GM23338 (cell line): ENCODE data around the gene KLHL22. TPM values are rescaled to one million over a fixed set of nuclear protein-coding genes. Genes with fewer than 3 reads are reported as not detected.

ENCODE experiments used
- ATAC-seq: fragments of 200-7000 bp; cut with Tn5 transposase; 3 replicates; pipeline ENCODE4 v1.9.1; 2020
- DNase-seq: peaks from one replicate; pipeline ENCODE4 v3.0.0-alpha.2; 2015; ENCODE audit warnings: low spot score
- H2AFZ ChIP-seq: fragments of 200-600 bp; sonication (generic); 2 replicates; pipeline ENCODE4 v1.8.0; 2016; ENCODE audit warnings: antibody characterized with exemption, mild to moderate bottlenecking, moderate library complexity
- H3F3A ChIP-seq: fragments of 200-600 bp; sonication (generic); replicated peaks from 2 replicates; pipeline ENCODE4 v1.8.0; 2017; ENCODE audit warnings: antibody characterized with exemption, mixed run types, low read depth
- H3K27ac ChIP-seq: fragments of 200-600 bp; sonication (generic); 2 replicates; pipeline ENCODE4 v1.6.1; 2016; ENCODE audit warnings: low read depth
- H3K27me3 ChIP-seq: fragments of 200-600 bp; sonication (generic); 2 replicates; pipeline ENCODE4 v1.8.0; 2016; ENCODE audit warnings: mild to moderate bottlenecking, mixed run types, moderate library complexity; ENCODE audit not compliant: insufficient read depth
- H3K36me3 ChIP-seq: fragments of 200-600 bp; sonication (generic); 2 replicates; pipeline ENCODE4 v1.8.0; 2016; ENCODE audit warnings: mild to moderate bottlenecking; ENCODE audit not compliant: insufficient read depth
- H3K4me1 ChIP-seq: fragments of 200-600 bp; sonication (generic); 2 replicates; pipeline ENCODE4 v1.8.0; 2016; ENCODE audit warnings: mild to moderate bottlenecking, moderate library complexity; ENCODE audit not compliant: insufficient read depth
- H3K4me2 ChIP-seq: fragments of 200-600 bp; sonication (generic); 2 replicates; pipeline ENCODE4 v1.7.1; 2017; ENCODE audit warnings: mixed run types
- H3K4me3 ChIP-seq: fragments of 200-600 bp; sonication (generic); 2 replicates; pipeline ENCODE4 v1.6.1; 2016; ENCODE audit warnings: mixed run types
- H3K79me2 ChIP-seq: fragments of 200-600 bp; sonication (generic); replicated peaks from 2 replicates; pipeline ENCODE4 v1.8.0; 2017; ENCODE audit warnings: mild to moderate bottlenecking; ENCODE audit not compliant: insufficient read depth
- H3K9me2 ChIP-seq: fragments of 200-600 bp; sonication (generic); 2 replicates; pipeline ENCODE4 v1.8.0; 2017; ENCODE audit not compliant: insufficient read depth
- H4K20me1 ChIP-seq: fragments of 200-600 bp; sonication (generic); replicated peaks from 2 replicates; pipeline ENCODE4 v1.8.0; 2017; ENCODE audit warnings: mild to moderate bottlenecking; ENCODE audit not compliant: insufficient read depth
- H3K27ac Mint-ChIP-seq: 2 replicates; pipeline ENCODE4 v1.8.0; 2020; ENCODE audit warnings: inconsistent platforms, mild to moderate bottlenecking, moderate library complexity, mixed read lengths
- H3K27me3 Mint-ChIP-seq: 3 replicates; pipeline ENCODE4 v1.8.0; 2022; ENCODE audit warnings: low read depth, mild to moderate bottlenecking, moderate library complexity, mixed read lengths, inconsistent platforms; ENCODE audit not compliant: insufficient read depth, poor library complexity
- H3K36me3 Mint-ChIP-seq: 3 replicates; pipeline ENCODE4 v1.8.0; 2021; ENCODE audit warnings: low read depth, mild to moderate bottlenecking, inconsistent platforms, moderate library complexity, mixed read lengths
- H3K4me1 Mint-ChIP-seq: 3 replicates; pipeline ENCODE4 v1.8.0; 2020; ENCODE audit warnings: mild to moderate bottlenecking, inconsistent platforms, mixed read lengths
- H3K4me3 Mint-ChIP-seq: 3 replicates; pipeline ENCODE4 v1.8.0; 2021; ENCODE audit warnings: moderate library complexity, mild to moderate bottlenecking, inconsistent platforms, mixed read lengths
- H3K9me3 Mint-ChIP-seq: 3 replicates; pipeline ENCODE4 v1.8.0; 2020; ENCODE audit warnings: moderate library complexity, mild to moderate bottlenecking, inconsistent platforms, mixed read lengths
- CREB1 ChIP-seq: fragments of 250-450 bp; sonication (Bioruptor Pico); IDR thresholded peaks from 2 replicates; pipeline ENCODE4 v1.5.0; 2020; ENCODE audit warnings: low read depth, mild to moderate bottlenecking, moderate library complexity
- EZH2phosphoT487 ChIP-seq: fragments of 200-600 bp; sonication (generic); IDR thresholded peaks from one replicate; pipeline ENCODE4 v1.8.1; 2018; ENCODE audit warnings: antibody characterized with exemption; ENCODE audit not compliant: unreplicated experiment
- JUNB ChIP-seq: IDR thresholded peaks from one replicate; pipeline ENCODE4 v1.6.1; 2016; ENCODE audit warnings: antibody characterized with exemption; ENCODE audit not compliant: unreplicated experiment
- NANOG ChIP-seq: IDR thresholded peaks from 2 replicates; pipeline ENCODE4 v1.6.1; 2016; ENCODE audit warnings: antibody characterized with exemption, borderline replicate concordance
- POLR2AphosphoS5 ChIP-seq: IDR thresholded peaks from 2 replicates; pipeline ENCODE4 v1.6.1; 2016; ENCODE audit warnings: antibody characterized with exemption, low read depth
- STAT1 ChIP-seq: IDR thresholded peaks from one replicate; pipeline ENCODE4 v1.6.1; 2016; ENCODE audit warnings: antibody characterized with exemption; ENCODE audit not compliant: unreplicated experiment
- ZNF114 ChIP-seq: fragments of 250-450 bp; sonication (Bioruptor Pico); IDR thresholded peaks from 2 replicates; pipeline ENCODE4 v1.5.0; 2020; ENCODE audit warnings: mild to moderate bottlenecking, moderate library complexity
- ZNF331 ChIP-seq: fragments of 250-450 bp; sonication (Bioruptor Pico); IDR thresholded peaks from 2 replicates; pipeline ENCODE4 v1.5.0; 2020; ENCODE audit warnings: low read depth, mild to moderate bottlenecking, moderate library complexity
- polyA plus RNA-seq: library from polyadenylated mRNA; unstranded; fragments of >200 nt; fragmentation: Nextera tagmentation; extraction: Ambion mirVana; gene quantifications from 2 replicates; pipeline ENCODE4 v1.2.1, GENCODE V29; 2016
- total RNA-seq: library from RNA; depleted of rRNA; stranded (reverse); fragments of >200 nt; shearing (Covaris generic); gene quantifications from 2 replicates; pipeline ENCODE4 v1.2.3, GENCODE V29; 2014
- TF ChIP-seq, protein P1 (sequence below), 2 experiments: fragments of 200-600 bp in 1 of 2; sonication (generic) in 1 of 2; conservative IDR thresholded peaks; 2 replicates each; pipeline versions ENCODE4 v1.5.1 to v1.6.1; 2016 to 2017; ENCODE audit warnings: antibody characterized with exemption in 2 of 2, low read depth in 2 of 2, mild to moderate bottlenecking in 2 of 2, moderate library complexity in 1 of 2
- TF ChIP-seq, protein P2 (sequence below): IDR thresholded peaks from 2 replicates; pipeline ENCODE4 v1.6.1; 2016; ENCODE audit warnings: antibody characterized with exemption
- TF ChIP-seq, protein P3 (sequence below): IDR thresholded peaks from one replicate; pipeline ENCODE4 v1.6.1; 2018; ENCODE audit warnings: antibody characterized with exemption; ENCODE audit not compliant: unreplicated experiment

The KLHL22 gene
- total and polyA plus RNA-seq, 2 experiments from 2014 or later = 2.4 to 16.0 TPM

GRCh38 chr22:20524004-20524481 lies 28.4 kb upstream of the KLHL22 start:
- Mint-ChIP-seq H3K27me3 (peaks cover 3% of the 10 kb centered on the region), H3K4me1 (peaks cover 25% of the 10 kb centered on the region), H3K36me3 (peaks cover 30% of the 10 kb centered on the region), H3K9me3 (peaks cover 6% of the 10 kb centered on the region), H3K4me3 (no peak overlapping the region), H3K27ac (0 out of 2 replicates have a peak overlapping the region, but pooled peaks have one; percentile 42)
- DNase-seq (no peak), ATAC-seq (peak; percentile 43)
- no peak for TF ChIP-seq EZH2phosphoT487
- TF ChIP-seq, protein P1, sequence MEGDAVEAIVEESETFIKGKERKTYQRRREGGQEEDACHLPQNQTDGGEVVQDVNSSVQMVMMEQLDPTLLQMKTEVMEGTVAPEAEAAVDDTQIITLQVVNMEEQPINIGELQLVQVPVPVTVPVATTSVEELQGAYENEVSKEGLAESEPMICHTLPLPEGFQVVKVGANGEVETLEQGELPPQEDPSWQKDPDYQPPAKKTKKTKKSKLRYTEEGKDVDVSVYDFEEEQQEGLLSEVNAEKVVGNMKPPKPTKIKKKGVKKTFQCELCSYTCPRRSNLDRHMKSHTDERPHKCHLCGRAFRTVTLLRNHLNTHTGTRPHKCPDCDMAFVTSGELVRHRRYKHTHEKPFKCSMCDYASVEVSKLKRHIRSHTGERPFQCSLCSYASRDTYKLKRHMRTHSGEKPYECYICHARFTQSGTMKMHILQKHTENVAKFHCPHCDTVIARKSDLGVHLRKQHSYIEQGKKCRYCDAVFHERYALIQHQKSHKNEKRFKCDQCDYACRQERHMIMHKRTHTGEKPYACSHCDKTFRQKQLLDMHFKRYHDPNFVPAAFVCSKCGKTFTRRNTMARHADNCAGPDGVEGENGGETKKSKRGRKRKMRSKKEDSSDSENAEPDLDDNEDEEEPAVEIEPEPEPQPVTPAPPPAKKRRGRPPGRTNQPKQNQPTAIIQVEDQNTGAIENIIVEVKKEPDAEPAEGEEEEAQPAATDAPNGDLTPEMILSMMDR (conservative IDR thresholded peaks at IDR 0.05; ENCODE audit: low read depth in 2 of 2) = no peak
- TF ChIP-seq STAT1 = no peak
- TF ChIP-seq JUNB = no peak
- no peak for TF ChIP-seq ZNF114 (CRISPR knock-in tag)
- TF ChIP-seq, protein P2, sequence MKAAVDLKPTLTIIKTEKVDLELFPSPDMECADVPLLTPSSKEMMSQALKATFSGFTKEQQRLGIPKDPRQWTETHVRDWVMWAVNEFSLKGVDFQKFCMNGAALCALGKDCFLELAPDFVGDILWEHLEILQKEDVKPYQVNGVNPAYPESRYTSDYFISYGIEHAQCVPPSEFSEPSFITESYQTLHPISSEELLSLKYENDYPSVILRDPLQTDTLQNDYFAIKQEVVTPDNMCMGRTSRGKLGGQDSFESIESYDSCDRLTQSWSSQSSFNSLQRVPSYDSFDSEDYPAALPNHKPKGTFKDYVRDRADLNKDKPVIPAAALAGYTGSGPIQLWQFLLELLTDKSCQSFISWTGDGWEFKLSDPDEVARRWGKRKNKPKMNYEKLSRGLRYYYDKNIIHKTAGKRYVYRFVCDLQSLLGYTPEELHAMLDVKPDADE = no peak
- no peak for TF ChIP-seq NANOG
- TF ChIP-seq ZNF331 = no peak
- TF ChIP-seq CREB1 (CRISPR knock-in tag) = no peak
- TF ChIP-seq, protein P3, sequence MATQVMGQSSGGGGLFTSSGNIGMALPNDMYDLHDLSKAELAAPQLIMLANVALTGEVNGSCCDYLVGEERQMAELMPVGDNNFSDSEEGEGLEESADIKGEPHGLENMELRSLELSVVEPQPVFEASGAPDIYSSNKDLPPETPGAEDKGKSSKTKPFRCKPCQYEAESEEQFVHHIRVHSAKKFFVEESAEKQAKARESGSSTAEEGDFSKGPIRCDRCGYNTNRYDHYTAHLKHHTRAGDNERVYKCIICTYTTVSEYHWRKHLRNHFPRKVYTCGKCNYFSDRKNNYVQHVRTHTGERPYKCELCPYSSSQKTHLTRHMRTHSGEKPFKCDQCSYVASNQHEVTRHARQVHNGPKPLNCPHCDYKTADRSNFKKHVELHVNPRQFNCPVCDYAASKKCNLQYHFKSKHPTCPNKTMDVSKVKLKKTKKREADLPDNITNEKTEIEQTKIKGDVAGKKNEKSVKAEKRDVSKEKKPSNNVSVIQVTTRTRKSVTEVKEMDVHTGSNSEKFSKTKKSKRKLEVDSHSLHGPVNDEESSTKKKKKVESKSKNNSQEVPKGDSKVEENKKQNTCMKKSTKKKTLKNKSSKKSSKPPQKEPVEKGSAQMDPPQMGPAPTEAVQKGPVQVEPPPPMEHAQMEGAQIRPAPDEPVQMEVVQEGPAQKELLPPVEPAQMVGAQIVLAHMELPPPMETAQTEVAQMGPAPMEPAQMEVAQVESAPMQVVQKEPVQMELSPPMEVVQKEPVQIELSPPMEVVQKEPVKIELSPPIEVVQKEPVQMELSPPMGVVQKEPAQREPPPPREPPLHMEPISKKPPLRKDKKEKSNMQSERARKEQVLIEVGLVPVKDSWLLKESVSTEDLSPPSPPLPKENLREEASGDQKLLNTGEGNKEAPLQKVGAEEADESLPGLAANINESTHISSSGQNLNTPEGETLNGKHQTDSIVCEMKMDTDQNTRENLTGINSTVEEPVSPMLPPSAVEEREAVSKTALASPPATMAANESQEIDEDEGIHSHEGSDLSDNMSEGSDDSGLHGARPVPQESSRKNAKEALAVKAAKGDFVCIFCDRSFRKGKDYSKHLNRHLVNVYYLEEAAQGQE = no peak
- no peak for TF ChIP-seq POLR2AphosphoS5
- Histone ChIP-seq H3K27me3 (no peaks in the 10 kb centered on the region), H4K20me1 (peaks cover 13% of the 10 kb centered on the region), H3K4me3 (no peak overlapping the region), H3K4me2 (no peak overlapping the region), H3F3A (no peaks in the 10 kb centered on the region), H3K79me2 (peaks cover 97% of the 10 kb centered on the region), H3K27ac (no peak overlapping the region), H3K36me3 (no peaks in the 10 kb centered on the region; the same call in 1 of the 2 replicates), H3K9me2 (no peaks in the 10 kb centered on the region), H2AFZ (no peak overlapping the region), H3K4me1 (peaks cover 4% of the 10 kb centered on the region)
